RWPE2 (cell line): Measurements from ENCODE around the gene SLC12A7.

Source experiments
- ATAC-seq: fragments of 200-7000 bp; cut with Tn5 transposase; 3 replicates; pipeline ENCODE4 v1.9.1; 2021; ENCODE audit warnings: low read depth
- DNase-seq: peaks from one replicate; pipeline ENCODE4 v3.0.0-alpha.2; 2020; ENCODE audit warnings: low spot score
- H3K27ac ChIP-seq: fragments of 450-650 bp; 2 replicates; pipeline ENCODE4 v1.5.1; 2017; ENCODE audit warnings: mild to moderate bottlenecking; ENCODE audit not compliant: poor library complexity, severe bottlenecking
- H3K27me3 ChIP-seq: fragments of 250-450 bp; sonication (Bioruptor Pico); 2 replicates; pipeline ENCODE4 v1.5.1; 2021; ENCODE audit warnings: mild to moderate bottlenecking, moderate library complexity; ENCODE audit not compliant: insufficient read depth, poor library complexity, severe bottlenecking
- H3K36me3 ChIP-seq: fragments of 250-450 bp; sonication (Bioruptor Pico); 2 replicates; pipeline ENCODE4 v1.5.1; 2020; ENCODE audit warnings: low read depth, mild to moderate bottlenecking, moderate library complexity
- H3K4me1 ChIP-seq: fragments of 250-450 bp; sonication (Bioruptor Pico); 2 replicates; pipeline ENCODE4 v1.5.1; 2021; ENCODE audit warnings: mild to moderate bottlenecking, moderate library complexity; ENCODE audit not compliant: insufficient read depth, poor library complexity, severe bottlenecking
- H3K4me3 ChIP-seq: fragments of 250-450 bp; sonication (Bioruptor Pico); 2 replicates; pipeline ENCODE4 v1.5.1; 2021; ENCODE audit warnings: mild to moderate bottlenecking, moderate library complexity; ENCODE audit not compliant: severe bottlenecking
- H3K9me3 ChIP-seq: fragments of 250-450 bp; sonication (Bioruptor Pico); 2 replicates; pipeline ENCODE4 v1.5.1; 2021; ENCODE audit warnings: mild to moderate bottlenecking, moderate library complexity; ENCODE audit not compliant: severe bottlenecking
- TF ChIP-seq, protein P1 (sequence below): fragments of 450-650 bp; IDR thresholded peaks from one replicate; pipeline ENCODE4 v1.5.1; 2017; ENCODE audit warnings: mild to moderate bottlenecking, moderate library complexity; ENCODE audit not compliant: poor library complexity, severe bottlenecking

Gene SLC12A7

DNA sequence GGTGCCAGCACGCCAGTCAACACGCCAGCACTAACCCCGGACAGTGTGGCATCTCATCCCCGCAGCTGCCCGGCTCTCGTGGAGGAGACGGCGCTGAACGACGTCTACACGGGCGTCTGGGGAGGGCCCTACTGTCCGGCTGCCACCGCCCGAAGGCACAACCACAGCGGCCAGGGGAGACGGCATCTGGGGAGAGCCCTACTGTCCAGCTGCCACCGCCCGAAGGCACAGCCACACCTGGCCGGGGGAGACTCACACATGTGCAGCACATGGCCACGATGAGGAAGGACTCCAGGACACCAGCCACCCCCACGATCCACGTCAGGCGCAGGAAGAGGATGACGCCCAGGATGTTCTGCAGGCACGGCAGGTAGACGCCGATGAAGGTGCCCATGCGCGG, 23.1 kb downstream of the SLC12A7 start:
- H3K4me3 ChIP-seq = no peak overlapping the region
- no peaks in the 10 kb centered on the region for H3K27me3 ChIP-seq
- H3K36me3 ChIP-seq = no peaks in the 10 kb centered on the region
- DNase-seq = no peak
- no peak for ATAC-seq
- TF ChIP-seq, protein P1, sequence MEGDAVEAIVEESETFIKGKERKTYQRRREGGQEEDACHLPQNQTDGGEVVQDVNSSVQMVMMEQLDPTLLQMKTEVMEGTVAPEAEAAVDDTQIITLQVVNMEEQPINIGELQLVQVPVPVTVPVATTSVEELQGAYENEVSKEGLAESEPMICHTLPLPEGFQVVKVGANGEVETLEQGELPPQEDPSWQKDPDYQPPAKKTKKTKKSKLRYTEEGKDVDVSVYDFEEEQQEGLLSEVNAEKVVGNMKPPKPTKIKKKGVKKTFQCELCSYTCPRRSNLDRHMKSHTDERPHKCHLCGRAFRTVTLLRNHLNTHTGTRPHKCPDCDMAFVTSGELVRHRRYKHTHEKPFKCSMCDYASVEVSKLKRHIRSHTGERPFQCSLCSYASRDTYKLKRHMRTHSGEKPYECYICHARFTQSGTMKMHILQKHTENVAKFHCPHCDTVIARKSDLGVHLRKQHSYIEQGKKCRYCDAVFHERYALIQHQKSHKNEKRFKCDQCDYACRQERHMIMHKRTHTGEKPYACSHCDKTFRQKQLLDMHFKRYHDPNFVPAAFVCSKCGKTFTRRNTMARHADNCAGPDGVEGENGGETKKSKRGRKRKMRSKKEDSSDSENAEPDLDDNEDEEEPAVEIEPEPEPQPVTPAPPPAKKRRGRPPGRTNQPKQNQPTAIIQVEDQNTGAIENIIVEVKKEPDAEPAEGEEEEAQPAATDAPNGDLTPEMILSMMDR = no peak
- H3K9me3 ChIP-seq = no peaks in the 10 kb centered on the region
- H3K4me1 ChIP-seq = no peaks in the 10 kb centered on the region
- no peak overlapping the region for H3K27ac ChIP-seq

DNA sequence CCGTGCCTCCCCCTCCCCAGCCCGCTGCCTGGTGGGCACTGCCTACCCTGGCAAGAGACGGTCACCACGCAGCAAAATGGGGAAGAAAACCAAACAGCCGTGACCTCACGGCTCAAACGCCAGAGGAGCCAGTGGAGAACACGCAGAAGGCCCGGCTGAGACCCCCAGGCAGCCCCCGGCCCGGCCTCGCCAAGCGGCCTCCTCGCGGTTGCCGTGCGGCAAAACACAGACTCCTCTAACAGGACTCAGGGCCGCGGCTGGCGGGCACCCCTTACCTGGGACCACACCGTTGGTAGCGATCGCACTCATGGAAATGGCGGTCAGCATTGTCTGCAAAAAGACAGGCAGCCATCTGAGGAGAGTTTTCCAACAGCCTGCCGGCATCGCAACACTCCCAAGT, 23.8 kb downstream of the SLC12A7 start:
- Histone ChIP-seq H3K4me1 (no peaks in the 10 kb centered on the region), H3K9me3 (no peaks in the 10 kb centered on the region), H3K27ac (no peak overlapping the region), H3K4me3 (no peak overlapping the region), H3K36me3 (no peaks in the 10 kb centered on the region), H3K27me3 (no peaks in the 10 kb centered on the region)
- TF ChIP-seq, protein P1 = no peak
- ATAC-seq (no peak), DNase-seq (no peak)

DNA sequence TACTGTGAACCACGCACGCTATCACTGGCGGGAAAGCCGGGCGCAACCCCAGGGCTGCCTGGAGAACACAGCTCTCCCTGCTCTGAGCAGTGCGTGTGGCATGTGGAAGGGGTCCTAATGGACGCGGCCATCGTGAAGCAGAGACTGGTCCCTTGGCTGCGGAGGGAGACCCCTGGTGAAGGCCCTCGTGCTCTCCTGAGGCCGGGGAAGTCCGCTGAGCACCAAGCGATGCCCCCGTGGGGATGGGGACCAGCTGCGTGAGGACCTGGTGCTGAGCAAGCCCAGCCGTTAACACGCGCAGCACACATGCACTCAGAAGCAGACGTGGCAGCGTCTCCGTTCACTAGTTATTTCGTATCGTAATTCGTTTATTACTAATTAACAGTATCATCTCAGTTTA, 24.4 kb downstream of the SLC12A7 start:
- Histone ChIP-seq H3K4me3 (no peak overlapping the region), H3K27me3 (no peaks in the 10 kb centered on the region), H3K4me1 (no peaks in the 10 kb centered on the region), H3K9me3 (no peaks in the 10 kb centered on the region), H3K36me3 (no peaks in the 10 kb centered on the region), H3K27ac (no peak overlapping the region)
- TF ChIP-seq, protein P1 = no peak
- DNase-seq = no peak
- no peak for ATAC-seq

DNA sequence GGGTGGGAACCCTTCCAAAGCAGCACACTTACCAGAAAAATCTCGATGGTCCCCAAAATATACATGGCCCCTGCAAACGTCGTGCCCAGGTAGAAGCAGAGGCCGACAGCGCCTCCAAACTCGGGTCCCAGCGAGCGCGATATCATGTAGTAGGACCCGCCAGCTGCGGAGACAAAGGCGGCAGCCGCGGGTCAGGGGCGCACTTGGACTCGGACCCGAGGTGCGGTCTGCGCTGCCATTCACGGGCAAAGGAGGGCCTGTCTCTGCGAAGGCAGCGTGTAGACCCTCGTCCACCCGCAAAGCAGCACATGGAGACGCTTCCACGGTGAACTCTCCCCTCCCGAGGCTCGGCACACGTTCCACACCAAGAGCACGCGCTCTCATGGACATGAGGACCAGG, 25.0 kb downstream of the SLC12A7 start:
- Histone ChIP-seq H3K36me3 (no peaks in the 10 kb centered on the region), H3K9me3 (no peaks in the 10 kb centered on the region), H3K27ac (no peak overlapping the region), H3K4me1 (no peaks in the 10 kb centered on the region), H3K4me3 (no peak overlapping the region), H3K27me3 (no peaks in the 10 kb centered on the region)
- DNase-seq = no peak
- ATAC-seq = no peak
- TF ChIP-seq, protein P1 = no peak

DNA sequence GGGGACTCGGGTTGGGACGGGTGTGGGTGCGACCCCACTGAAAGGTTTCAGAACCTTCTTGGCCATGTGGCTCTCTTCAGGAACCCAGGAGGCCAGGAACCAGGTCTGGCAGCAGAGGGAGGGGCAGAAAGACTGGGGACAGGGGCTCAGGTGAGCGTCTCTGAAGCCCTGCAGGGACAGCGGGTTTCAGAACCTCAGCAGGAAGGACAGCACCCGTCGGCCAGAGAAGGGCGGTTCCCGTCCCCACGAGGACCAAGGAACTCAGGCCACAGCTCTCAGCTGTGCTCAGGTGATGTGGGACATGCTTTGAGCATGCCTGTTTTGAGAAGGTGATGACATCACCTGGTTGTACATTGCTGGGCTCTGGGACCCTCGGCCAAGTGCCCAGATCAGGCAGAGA, 25.7 kb downstream of the SLC12A7 start:
- no peak for DNase-seq
- Histone ChIP-seq H3K4me1 (no peaks in the 10 kb centered on the region), H3K36me3 (no peaks in the 10 kb centered on the region), H3K27me3 (no peaks in the 10 kb centered on the region), H3K27ac (no peak overlapping the region), H3K9me3 (no peaks in the 10 kb centered on the region), H3K4me3 (no peak overlapping the region)
- TF ChIP-seq, protein P1 = no peak
- no peak for ATAC-seq
